ENCODE data around the gene PTGES.

Gene PTGES

GRCh38 chr9:129740666-129741464 is 12.0 kb downstream of the PTGES start:
- no peak for DNase-seq

GRCh38 chr9:129740174-129740573 is 12.7 kb downstream of the PTGES start:
- no peak for DNase-seq

- DNase-seq = no peak
Observed at GRCh38 chr9:129739432-129739831, 13.4 kb downstream of the PTGES start.

- DNase-seq = peak; percentile 72 to 97 (median 80)
Observed at GRCh38 chr9:129737479-129738274, 15.2 kb downstream of the PTGES start.

GRCh38 chr9:129736334-129736733 is 16.5 kb downstream of the PTGES start:
- DNase-seq = no peak

GRCh38 chr9:129735546-129735945 is 17.3 kb downstream of the PTGES start:
- DNase-seq = no peak

- DNase-seq = no peak
Observed at GRCh38 chr9:129733632-129733953, 19.2 kb downstream of the PTGES start.

- no peak for DNase-seq
Observed at GRCh38 chr9:129732946-129733631, 19.8 kb downstream of the PTGES start.

GRCh38 chr9:129732100-129732499 is 20.7 kb downstream of the PTGES start:
- no peak for DNase-seq

- no peak for DNase-seq
Observed at GRCh38 chr9:129731477-129732085, 21.3 kb downstream of the PTGES start.

- no peak for DNase-seq
Observed at GRCh38 chr9:129728744-129729143, 24.1 kb downstream of the PTGES start.

GRCh38 chr9:129726322-129727160 is 26.3 kb downstream of the PTGES start:
- peak; percentile 6 to 57 (median 36) for DNase-seq

GRCh38 chr9:129725795-129726251 is 27.0 kb downstream of the PTGES start:
- no peak for DNase-seq

- DNase-seq = no peak
Observed at GRCh38 chr9:129724456-129725190, 28.2 kb downstream of the PTGES start.

GRCh38 chr9:129722913-129723312 is 29.9 kb downstream of the PTGES start:
- no peak for DNase-seq

GRCh38 chr9:129720865-129721545 is 31.8 kb downstream of the PTGES start:
- no peak for DNase-seq

GRCh38 chr9:129720181-129720864 is 32.5 kb downstream of the PTGES start:
- no peak for DNase-seq

- no peak for DNase-seq
Observed at GRCh38 chr9:129719135-129719534, 33.7 kb downstream of the PTGES start.

- DNase-seq = no peak
Observed at GRCh38 chr9:129718647-129719046, 34.2 kb downstream of the PTGES start.

GRCh38 chr9:129717991-129718390 is 34.9 kb downstream of the PTGES start:
- DNase-seq = no peak

Measured in stimulated activated naive CD4-positive, alpha-beta T cell (primary cell).